ENCODE measurements around the gene GYG2. TPM values are rescaled to one million over a fixed set of nuclear protein-coding genes. Genes with fewer than 3 reads are reported as not detected.
A peak's percentile ranks its signal among the peaks of the same experiment; 100 is the strongest.
"Not testable (repeated sequence)": the region's sequence is repeated elsewhere in the genome, so short reads cannot be mapped to it uniquely, and the experiment has no call there.

Gene GYG2
- polyA plus RNA-seq, 6 donors from 2014 or later, result not detected

DNA sequence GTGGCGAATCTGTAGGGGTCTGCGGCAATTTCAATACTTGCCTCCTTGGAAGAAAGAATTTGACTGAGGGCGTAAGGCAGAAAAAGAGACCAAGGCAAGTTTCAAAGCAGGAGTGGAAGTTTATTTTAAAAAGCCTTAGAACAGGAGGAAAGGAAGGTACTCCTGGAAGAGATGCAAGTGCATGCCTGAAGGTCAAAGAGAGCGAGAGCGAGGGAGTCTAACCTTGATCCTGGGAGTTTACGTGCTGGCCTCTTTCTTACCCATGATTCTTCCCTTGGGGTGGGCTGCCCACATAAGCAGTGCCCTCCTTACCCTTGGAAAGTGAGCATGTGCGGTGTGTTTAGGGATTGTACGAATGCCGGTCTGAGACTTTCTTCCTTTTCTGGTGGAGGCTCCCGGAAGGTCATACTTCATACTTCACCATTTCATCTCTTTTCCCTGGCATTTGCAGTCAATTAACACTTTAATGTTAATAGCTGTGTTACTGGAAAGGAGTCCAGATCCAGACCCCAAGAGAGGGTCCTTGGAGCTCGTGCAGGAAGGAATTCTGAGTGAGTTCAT, 60.4 kb downstream of the GYG2 start:
- DNase-seq, result no peak
- H3K9me3 Mint-ChIP-seq, result peaks cover 0 to 4% (median 0%) of the 10 kb centered on the region in 7 donors
- H3K27ac Mint-ChIP-seq, result peak overlapping the region in 5 of 6 donors; percentile 27 to 93 (median 59)

DNA sequence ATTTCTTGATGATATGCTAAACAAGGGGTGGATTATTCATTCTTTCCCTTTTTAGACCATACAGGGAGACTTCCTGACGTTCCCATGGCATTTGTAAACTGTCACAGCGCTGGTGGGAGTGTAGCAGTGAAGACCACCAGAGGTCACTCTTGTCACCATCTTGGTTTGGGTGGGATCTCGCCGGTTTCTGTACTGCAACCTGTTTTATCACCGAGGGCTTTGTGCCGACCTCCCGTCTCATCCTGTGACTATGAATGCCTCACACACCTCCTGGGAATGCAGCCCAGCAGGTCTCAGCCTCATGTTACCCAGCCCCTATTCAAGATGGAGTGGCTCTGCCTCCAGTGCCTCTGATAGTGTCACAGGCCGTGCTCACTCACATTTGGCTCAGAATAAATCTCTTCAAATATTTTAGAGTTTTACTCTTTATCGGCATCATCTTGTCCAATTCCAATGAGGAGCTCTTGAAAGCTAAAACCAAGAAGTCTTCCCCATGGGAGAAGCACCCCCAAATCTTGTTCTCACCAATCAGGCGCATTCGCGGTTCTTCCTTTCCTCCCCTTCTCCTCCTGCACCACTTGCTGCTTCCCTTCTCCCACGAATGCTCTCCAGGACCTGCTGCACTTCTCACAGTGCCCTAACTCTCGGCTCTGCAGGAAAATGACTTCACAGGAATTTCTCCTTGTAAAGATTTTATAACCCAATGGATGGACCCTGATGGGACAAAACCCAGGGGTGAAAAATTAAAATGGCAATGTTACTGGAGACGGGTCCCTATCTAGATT, 61.2 kb downstream of the GYG2 start:
- DNase-seq, result peak; percentile 4
- Mint-ChIP-seq H3K27ac (peak overlapping the region in 4 of 6 donors; percentile 27 to 84 (median 70)), H3K4me3 (peak overlapping the region; percentile 76 to 95 (median 90)), H3K27me3 (peaks cover 0 to 41% (median 0%) of the 10 kb centered on the region in 3 donors), H3K4me1 (peaks cover 0 to 16% (median 10%) of the 10 kb centered on the region in 3 donors)
- H3K9me3 Mint-ChIP-seq; H3K36me3 Mint-ChIP-seq; ATAC-seq (ENCODE audit: low read depth in 2 of 2): not testable (repeated sequence)

More for the DNA sequence above, 60.4 kb downstream of the GYG2 start:
- peak overlapping the region; percentile 76 to 95 (median 90) for H3K4me3 Mint-ChIP-seq
- H3K4me1 Mint-ChIP-seq, result peaks cover 0 to 16% (median 10%) of the 10 kb centered on the region in 3 donors
- H3K27me3 Mint-ChIP-seq, result peaks cover 0 to 36% (median 0%) of the 10 kb centered on the region in 3 donors
- ATAC-seq (ENCODE audit: low read depth in 2 of 2), result no peak
- H3K36me3 Mint-ChIP-seq, result no peaks in the 10 kb centered on the region

- peaks cover 0 to 16% (median 10%) of the 10 kb centered on the region in 3 donors for H3K4me1 Mint-ChIP-seq
- H3K27me3 Mint-ChIP-seq, result peaks cover 0 to 41% (median 0%) of the 10 kb centered on the region in 3 donors
- not testable (repeated sequence) for ATAC-seq (ENCODE audit: low read depth in 2 of 2); DNase-seq; H3K9me3 Mint-ChIP-seq; H3K36me3 Mint-ChIP-seq
- peak overlapping the region in 1 of 6 donors; percentile 14 for H3K27ac Mint-ChIP-seq
- H3K4me3 Mint-ChIP-seq, result peak overlapping the region in 4 of 8 donors; percentile 37 to 92 (median 66)
These were observed 62.1 kb downstream of the GYG2 start for GRCh38 chrX:2890536-2891460.

DNA sequence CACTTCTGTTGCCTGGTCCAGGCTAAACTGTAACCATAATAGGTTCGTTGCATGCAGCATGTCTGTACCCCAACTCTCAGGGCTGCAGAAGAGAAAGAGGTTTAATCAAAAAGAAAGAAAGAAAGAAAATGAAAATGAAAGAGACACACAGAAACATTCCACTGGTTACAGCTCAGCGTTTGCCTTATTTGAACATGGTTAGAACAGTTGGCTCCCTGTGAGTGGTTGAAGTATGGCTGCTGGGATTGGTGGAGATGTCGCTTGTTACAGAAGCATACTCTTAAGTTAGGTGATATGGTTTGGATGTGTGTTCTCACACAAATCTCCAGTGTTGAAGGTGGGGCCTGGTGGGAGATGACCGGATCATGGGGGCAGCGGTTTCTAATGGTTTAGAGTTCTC, 64.1 kb downstream of the GYG2 start:
- H3K4me1 Mint-ChIP-seq, result peaks cover 0 to 25% (median 14%) of the 10 kb centered on the region in 3 donors
- no peak overlapping the region for H3K27ac Mint-ChIP-seq
- peaks cover 0 to 4% (median 0%) of the 10 kb centered on the region in 7 donors for H3K9me3 Mint-ChIP-seq
- H3K27me3 Mint-ChIP-seq, result peaks cover 0 to 34% (median 0%) of the 10 kb centered on the region in 3 donors
- DNase-seq, result no peak
- no peaks in the 10 kb centered on the region for H3K36me3 Mint-ChIP-seq
- ATAC-seq (ENCODE audit: low read depth in 2 of 2), result no peak
- no peak overlapping the region for H3K4me3 Mint-ChIP-seq

DNA sequence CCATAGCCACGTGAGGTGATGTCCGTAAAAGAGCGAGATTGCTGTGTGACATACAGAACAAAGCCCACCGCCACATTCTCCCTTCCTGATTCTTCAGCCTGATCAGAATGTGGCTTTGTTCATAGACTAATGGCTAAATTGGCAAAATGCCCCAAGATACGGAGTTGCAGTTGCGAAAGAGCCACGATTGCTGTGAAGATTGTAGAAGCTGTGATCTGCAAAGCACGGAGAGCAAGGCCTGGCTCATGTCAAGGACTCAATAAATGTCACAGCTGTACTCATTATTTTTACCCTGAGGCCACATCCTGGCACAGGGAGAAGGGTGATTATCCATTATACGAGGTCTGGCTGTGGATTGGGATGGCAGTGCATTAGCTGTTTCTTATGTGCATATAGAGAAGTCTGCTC, 66.2 kb downstream of the GYG2 start:
- Mint-ChIP-seq H3K9me3 (peaks cover 0 to 4% (median 0%) of the 10 kb centered on the region in 7 donors), H3K36me3 (no peaks in the 10 kb centered on the region), H3K4me1 (peaks cover 5 to 24% (median 8%) of the 10 kb centered on the region in 3 donors), H3K4me3 (no peak overlapping the region), H3K27ac (no peak overlapping the region), H3K27me3 (peaks cover 0 to 16% (median 0%) of the 10 kb centered on the region in 3 donors)
- ATAC-seq (ENCODE audit: low read depth in 2 of 2), result no peak
- no peak for DNase-seq

DNA sequence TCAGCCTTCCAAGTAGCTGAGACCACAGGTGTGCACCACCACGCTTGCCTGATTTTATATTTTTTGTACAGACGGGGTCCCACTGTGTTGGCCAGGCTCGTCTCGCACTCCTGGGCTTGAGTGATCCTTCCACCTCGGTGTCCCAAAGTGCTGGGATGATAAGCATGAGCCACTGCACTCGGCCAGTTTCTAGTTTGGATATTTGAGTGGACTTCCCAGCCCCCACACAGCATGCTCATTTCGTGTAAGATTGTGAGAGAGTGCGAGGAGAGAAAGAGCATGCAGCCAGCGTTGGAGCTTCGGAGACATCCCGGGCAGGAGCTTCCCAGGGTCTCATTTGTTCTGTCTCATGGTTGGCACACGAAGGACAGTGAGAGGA, 68.6 kb downstream of the GYG2 start:
- no peak for ATAC-seq (ENCODE audit: low read depth in 2 of 2)
- peaks cover 5 to 21% (median 8%) of the 10 kb centered on the region in 3 donors for H3K4me1 Mint-ChIP-seq
- H3K27ac Mint-ChIP-seq, result no peak overlapping the region
- H3K4me3 Mint-ChIP-seq, result peak overlapping the region in 2 of 8 donors; percentile 3
- DNase-seq, result no peak
- peaks cover 0 to 1% of the 10 kb centered on the region in 2 donors for H3K36me3 Mint-ChIP-seq
- peaks cover 0 to 7% (median 3%) of the 10 kb centered on the region in 7 donors for H3K9me3 Mint-ChIP-seq
- peaks cover 0 to 9% (median 0%) of the 10 kb centered on the region in 3 donors for H3K27me3 Mint-ChIP-seq

DNA sequence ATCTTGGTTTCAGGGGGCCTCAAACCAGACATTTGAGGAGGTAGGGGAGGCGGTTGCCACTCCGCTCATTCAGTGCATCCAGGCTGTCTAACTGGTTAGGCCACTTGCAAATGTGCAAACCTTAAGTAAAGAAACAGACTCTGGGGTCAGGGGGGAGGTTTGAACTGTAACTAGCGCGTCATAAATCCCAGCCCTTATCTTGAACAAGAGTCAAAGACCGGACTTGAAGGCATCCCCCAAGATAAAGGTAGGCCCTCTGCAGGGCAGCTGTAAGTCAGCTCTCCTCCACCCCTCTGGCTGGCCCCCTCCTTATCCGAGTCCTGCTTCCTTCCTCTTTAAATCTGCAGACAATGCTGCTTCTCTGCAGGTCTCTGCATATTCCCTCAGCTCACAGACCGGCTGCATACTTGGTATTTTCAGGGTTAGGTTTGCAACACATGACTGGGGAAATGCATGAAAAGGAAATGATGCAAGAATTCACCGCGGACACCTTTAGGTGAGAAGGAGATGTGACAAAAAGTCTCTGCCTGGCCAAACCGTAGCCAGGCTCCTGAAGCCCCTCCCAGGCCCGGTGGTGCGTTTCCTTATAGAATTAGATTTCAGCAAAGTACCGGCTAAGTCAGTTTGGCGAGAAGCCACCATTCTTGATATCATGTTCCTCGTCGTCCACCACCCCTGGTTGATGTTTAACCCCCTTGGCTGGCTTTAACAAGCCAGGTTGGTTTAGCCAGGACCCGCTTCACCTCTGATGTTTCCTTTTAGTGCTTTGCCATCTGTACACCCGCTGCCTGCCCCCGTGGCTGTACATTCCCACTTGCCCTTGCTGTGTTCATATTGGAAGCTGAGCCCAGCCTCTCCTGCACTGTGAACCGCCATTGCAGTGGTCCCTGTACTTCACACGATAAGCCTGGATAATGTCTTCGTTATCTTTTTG, 69.2 kb downstream of the GYG2 start:
- H3K36me3 Mint-ChIP-seq, DNase-seq: not testable (repeated sequence)
- Mint-ChIP-seq H3K27me3 (peaks cover 0 to 14% (median 0%) of the 10 kb centered on the region in 3 donors), H3K4me1 (peaks cover 5 to 21% (median 8%) of the 10 kb centered on the region in 3 donors), H3K4me3 (peak overlapping the region in 6 of 8 donors; percentile 45 to 77 (median 65)), H3K9me3 (peaks cover 1 to 13% (median 7%) of the 10 kb centered on the region in 7 donors), H3K27ac (peak overlapping the region in 2 of 6 donors; percentile 78 to 87)
- peak; percentile 45 to 52 for ATAC-seq (ENCODE audit: low read depth in 2 of 2)

GRCh38 chrX:2898846-2899512, 70.2 kb downstream of the GYG2 start:
- H3K9me3 Mint-ChIP-seq, result peaks cover 1 to 24% (median 14%) of the 10 kb centered on the region in 7 donors
- no peak overlapping the region for H3K27ac Mint-ChIP-seq
- H3K36me3 Mint-ChIP-seq, result peaks cover 0 to 12% of the 10 kb centered on the region in 2 donors
- H3K27me3 Mint-ChIP-seq, result peaks cover 0 to 14% (median 0%) of the 10 kb centered on the region in 3 donors
- no peak for DNase-seq
- no peak for ATAC-seq (ENCODE audit: low read depth in 2 of 2)
- H3K4me3 Mint-ChIP-seq, result peak overlapping the region in 2 of 8 donors; percentile 58 to 76
- peaks cover 5 to 21% (median 8%) of the 10 kb centered on the region in 3 donors for H3K4me1 Mint-ChIP-seq

GRCh38 chrX:2901367-2902036, 72.8 kb downstream of the GYG2 start:
- DNase-seq, result no peak
- no peak overlapping the region for H3K27ac Mint-ChIP-seq
- no peak for ATAC-seq (ENCODE audit: low read depth in 2 of 2)

DNA sequence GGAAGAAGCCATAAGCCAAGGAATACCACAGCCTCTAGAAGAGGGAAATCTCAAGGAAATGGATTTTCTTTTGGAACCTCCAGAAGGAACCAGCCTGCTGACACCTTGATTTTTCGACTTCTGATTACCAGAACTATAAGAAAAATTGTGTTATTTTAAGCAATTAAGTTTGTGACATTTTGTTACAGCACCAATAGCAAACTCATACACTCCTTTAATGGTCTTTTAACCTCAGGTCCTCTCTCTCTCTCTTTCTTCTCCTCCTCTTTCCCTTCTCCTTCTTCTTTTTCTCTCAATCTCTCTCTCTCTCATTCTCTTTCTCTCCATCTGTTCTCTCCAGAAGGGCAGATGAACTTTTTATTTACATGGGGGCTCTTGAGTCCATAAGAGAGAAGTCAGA, 74.1 kb downstream of the GYG2 start:
- Mint-ChIP-seq H3K4me1 (peaks cover 4 to 12% (median 5%) of the 10 kb centered on the region in 3 donors), H3K36me3 (peaks cover 7 to 21% of the 10 kb centered on the region in 2 donors), H3K27ac (no peak overlapping the region), H3K9me3 (peaks cover 1 to 37% (median 22%) of the 10 kb centered on the region in 7 donors), H3K4me3 (no peak overlapping the region), H3K27me3 (peaks cover 0 to 5% (median 0%) of the 10 kb centered on the region in 3 donors)
- DNase-seq (no peak), ATAC-seq (ENCODE audit: low read depth in 2 of 2) (no peak)

More at GRCh38 chrX:2901367-2902036, 72.8 kb downstream of the GYG2 start:
- H3K27me3 Mint-ChIP-seq, result peaks cover 0 to 5% (median 0%) of the 10 kb centered on the region in 3 donors
- peaks cover 1 to 37% (median 22%) of the 10 kb centered on the region in 7 donors for H3K9me3 Mint-ChIP-seq
- no peak overlapping the region for H3K4me3 Mint-ChIP-seq
- peaks cover 2 to 18% of the 10 kb centered on the region in 2 donors for H3K36me3 Mint-ChIP-seq
- peaks cover 5 to 21% (median 8%) of the 10 kb centered on the region in 3 donors for H3K4me1 Mint-ChIP-seq

DNA sequence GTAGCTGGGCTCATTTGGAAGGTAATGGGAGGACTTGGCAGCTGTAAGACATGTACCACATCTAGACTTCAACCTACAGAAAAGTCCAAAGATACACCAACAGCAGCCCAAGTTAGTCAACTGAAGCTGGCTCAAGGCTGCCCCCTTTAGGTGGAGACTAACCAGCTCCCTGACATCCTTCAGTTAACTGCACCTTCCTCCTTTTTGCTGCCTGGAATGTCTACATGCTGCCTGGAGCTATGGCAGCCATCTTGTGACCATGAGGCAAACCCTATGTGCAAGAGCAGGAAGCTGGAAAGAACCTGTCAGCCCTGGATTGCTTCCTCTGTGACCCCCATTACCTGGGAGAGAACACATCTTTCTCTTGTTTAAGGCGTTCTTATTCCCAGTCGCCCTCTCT, 74.6 kb downstream of the GYG2 start:
- Mint-ChIP-seq H3K36me3 (peaks cover 12 to 26% of the 10 kb centered on the region in 2 donors), H3K4me1 (peaks cover 3 to 7% (median 3%) of the 10 kb centered on the region in 3 donors), H3K27ac (no peak overlapping the region), H3K4me3 (no peak overlapping the region), H3K27me3 (peaks cover 0 to 5% (median 0%) of the 10 kb centered on the region in 3 donors), H3K9me3 (peaks cover 1 to 37% (median 22%) of the 10 kb centered on the region in 7 donors)
- no peak for ATAC-seq (ENCODE audit: low read depth in 2 of 2)
- no peak for DNase-seq

Measured in naive B cell (primary cell).